ENCODE measurements around the gene GPAT3. TPM values are rescaled to one million over a fixed set of nuclear protein-coding genes. Genes with fewer than 3 reads are reported as not detected.
"Not testable (repeated sequence)": the region's sequence is repeated elsewhere in the genome, so short reads cannot be mapped to it uniquely, and the experiment has no call there.

GPAT3 gene
- total and polyA plus RNA-seq, 4 donors: 0.90 to 8.9 (median 6.3) TPM

DNA sequence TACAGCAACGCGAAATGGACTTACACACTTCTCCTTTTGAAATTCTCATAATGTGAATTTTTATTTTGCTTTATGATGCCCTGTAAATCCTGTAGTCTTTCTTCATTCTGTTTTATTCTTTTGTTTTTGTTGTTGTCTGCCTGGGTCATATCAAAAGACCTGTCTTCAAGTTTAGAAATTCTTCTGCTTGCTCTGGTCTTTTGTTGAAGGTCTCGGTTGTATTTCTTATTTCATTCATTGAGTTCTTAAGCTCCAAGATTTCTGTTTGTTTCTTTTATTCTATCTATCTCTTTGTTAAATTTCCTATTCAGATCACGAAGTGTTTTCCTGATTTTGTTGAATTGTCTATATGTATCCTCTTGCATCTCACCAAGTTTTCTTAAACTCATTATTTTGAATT lies 78.1 kb downstream of the GPAT3 start:
- no peak overlapping the region for H3K27ac ChIP-seq (ENCODE audit: low read depth in 1 of 2, low read length in 2 of 2)
- H3K4me3 ChIP-seq (ENCODE audit: low read length in 2 of 2): no peak overlapping the region
- H3K36me3 ChIP-seq (ENCODE audit: control insufficient read depth in 1 of 2, insufficient read depth in 2 of 2, low read length in 1 of 2): no peaks in the 10 kb centered on the region
- H3K9me3 ChIP-seq (ENCODE audit: control insufficient read depth, low read length): peaks cover 3% of the 10 kb centered on the region
- no peak for DNase-seq
- H3K27me3 ChIP-seq (ENCODE audit: control insufficient read depth in 1 of 2, insufficient read depth in 2 of 2, low read length in 1 of 2): no peaks in the 10 kb centered on the region
- WGBS, 2 donors: 92 to 93% methylated on average over 4 of the region's 4 CpGs
- H3K4me1 ChIP-seq (ENCODE audit: control insufficient read depth in 1 of 2, insufficient read depth in 2 of 2, low read length in 2 of 2): peaks cover 0 to 2% of the 10 kb centered on the region in 2 donors
- intact Hi-C loops (cut with DNase I): no loop called here
- ATAC-seq (ENCODE audit: low FRiP score): no peak

DNA sequence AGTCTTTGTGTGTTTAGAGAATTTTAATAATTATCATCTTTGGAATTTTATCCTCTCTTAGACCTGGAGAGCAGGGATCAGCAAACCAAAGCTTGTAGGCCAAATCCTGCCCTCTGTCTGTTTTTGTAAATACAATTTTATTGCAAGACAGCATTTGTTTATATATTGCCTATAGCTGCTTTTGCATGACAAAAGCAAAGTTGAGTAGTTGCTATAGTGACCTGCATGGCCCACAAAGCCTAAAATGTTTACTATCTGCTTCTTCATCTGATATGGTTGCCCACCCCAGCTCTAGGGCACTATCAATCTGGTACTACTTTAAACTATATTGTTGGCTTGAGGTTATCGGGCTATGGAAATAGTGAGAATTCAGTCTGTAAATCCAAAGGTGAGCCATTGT lies 80.3 kb downstream of the GPAT3 start:
- DNase-seq: no peak

DNA sequence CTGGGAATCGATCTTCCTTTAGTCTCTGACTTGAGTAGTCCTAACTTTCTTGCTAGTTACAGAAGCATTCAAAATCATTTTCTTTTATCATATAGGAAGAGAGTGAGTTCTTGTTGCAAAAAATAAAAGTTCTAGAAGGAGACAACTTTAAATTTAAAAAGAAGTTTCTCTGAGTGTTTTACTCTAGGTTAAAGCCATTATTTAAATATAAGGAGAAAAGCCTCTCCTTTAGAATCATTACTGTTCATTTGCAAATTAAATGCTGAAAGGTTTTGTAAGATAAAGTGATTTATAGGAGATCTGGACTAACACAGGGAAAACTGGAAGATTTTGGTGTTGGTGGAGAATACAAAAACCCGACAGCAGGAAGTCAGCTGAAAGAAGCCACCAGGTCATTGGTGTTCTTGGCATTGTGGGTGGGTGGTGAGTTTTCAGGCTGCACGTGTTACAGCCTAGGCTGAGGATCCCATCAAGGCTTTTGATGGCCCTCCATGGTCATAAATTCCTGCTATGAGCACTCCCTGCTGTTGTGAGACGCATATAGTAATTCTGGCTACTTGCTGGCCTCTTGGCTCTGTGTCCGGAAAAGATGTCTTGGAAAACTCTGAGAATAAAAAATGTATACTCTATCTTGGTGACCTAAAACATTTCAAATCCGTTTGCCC lies 81.6 kb downstream of the GPAT3 start:
- peak overlapping the region in 1 of 2 donors; percentile 5 for H3K27ac ChIP-seq (ENCODE audit: low read depth in 1 of 2, low read length in 2 of 2)
- no peak for ATAC-seq (ENCODE audit: low FRiP score)
- H3K4me3 ChIP-seq (ENCODE audit: low read length in 2 of 2): no peak overlapping the region
- intact Hi-C loops (cut with DNase I): no loop called here
- H3K36me3 ChIP-seq (ENCODE audit: control insufficient read depth in 1 of 2, insufficient read depth in 2 of 2, low read length in 1 of 2): no peaks in the 10 kb centered on the region
- H3K27me3 ChIP-seq (ENCODE audit: control insufficient read depth in 1 of 2, insufficient read depth in 2 of 2, low read length in 1 of 2): no peaks in the 10 kb centered on the region
- peaks cover 0 to 2% of the 10 kb centered on the region in 2 donors for H3K4me1 ChIP-seq (ENCODE audit: control insufficient read depth in 1 of 2, insufficient read depth in 2 of 2, low read length in 2 of 2)
- 41 to 49% methylated on average over 6 of the region's 6 CpGs for WGBS, 2 donors
- no peak for DNase-seq
- peaks cover 3% of the 10 kb centered on the region for H3K9me3 ChIP-seq (ENCODE audit: control insufficient read depth, low read length)

More for the DNA sequence above, 80.3 kb downstream of the GPAT3 start:
- peaks cover 0 to 2% of the 10 kb centered on the region in 2 donors for H3K4me1 ChIP-seq (ENCODE audit: control insufficient read depth in 1 of 2, insufficient read depth in 2 of 2, low read length in 2 of 2)
- no peaks in the 10 kb centered on the region for H3K36me3 ChIP-seq (ENCODE audit: control insufficient read depth in 1 of 2, insufficient read depth in 2 of 2, low read length in 1 of 2)
- H3K27me3 ChIP-seq (ENCODE audit: control insufficient read depth in 1 of 2, insufficient read depth in 2 of 2, low read length in 1 of 2): no peaks in the 10 kb centered on the region
- intact Hi-C loops (cut with DNase I): no loop called here
- no peak for ATAC-seq (ENCODE audit: low FRiP score)
- no peak overlapping the region for H3K27ac ChIP-seq (ENCODE audit: low read depth in 1 of 2, low read length in 2 of 2)
- WGBS, 2 donors: 0 to 43% methylated on average over 1 of the region's 1 CpG
- peaks cover 3% of the 10 kb centered on the region for H3K9me3 ChIP-seq (ENCODE audit: control insufficient read depth, low read length)
- no peak overlapping the region for H3K4me3 ChIP-seq (ENCODE audit: low read length in 2 of 2)

DNA sequence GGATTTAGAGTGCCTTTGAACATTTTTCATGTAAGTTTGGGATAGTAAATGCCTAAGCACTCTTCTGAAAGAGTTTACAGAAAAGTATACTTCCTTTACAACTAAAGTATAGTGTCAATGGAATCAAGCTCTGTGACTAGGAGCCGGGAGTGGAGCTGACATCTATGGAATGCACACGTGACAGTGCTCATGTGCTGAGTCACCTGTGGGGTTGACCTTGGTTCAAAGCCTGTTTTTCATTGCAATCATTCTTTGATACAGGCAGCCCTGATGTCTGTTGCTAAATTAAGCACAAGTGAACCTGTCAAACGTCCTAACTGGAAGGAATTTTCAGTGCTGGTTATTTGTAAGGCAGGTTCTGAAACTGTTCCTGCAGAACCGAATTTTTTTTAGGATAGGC lies 82.5 kb downstream of the GPAT3 start:
- H3K27ac ChIP-seq (ENCODE audit: low read depth in 1 of 2, low read length in 2 of 2): peak overlapping the region in 1 of 2 donors; percentile 32
- H3K36me3 ChIP-seq (ENCODE audit: control insufficient read depth in 1 of 2, insufficient read depth in 2 of 2, low read length in 1 of 2): no peaks in the 10 kb centered on the region
- ATAC-seq (ENCODE audit: low FRiP score) (no peak), DNase-seq (no peak)
- peaks cover 0 to 2% of the 10 kb centered on the region in 2 donors for H3K4me1 ChIP-seq (ENCODE audit: control insufficient read depth in 1 of 2, insufficient read depth in 2 of 2, low read length in 2 of 2)
- H3K4me3 ChIP-seq (ENCODE audit: low read length in 2 of 2): no peak overlapping the region
- H3K9me3 ChIP-seq (ENCODE audit: control insufficient read depth, low read length): peaks cover 4% of the 10 kb centered on the region
- intact Hi-C loops (cut with DNase I): no loop called here
- H3K27me3 ChIP-seq (ENCODE audit: control insufficient read depth in 1 of 2, insufficient read depth in 2 of 2, low read length in 1 of 2): no peaks in the 10 kb centered on the region
- 1 to 2% methylated on average over 4 of the region's 4 CpGs for WGBS, 2 donors

DNA sequence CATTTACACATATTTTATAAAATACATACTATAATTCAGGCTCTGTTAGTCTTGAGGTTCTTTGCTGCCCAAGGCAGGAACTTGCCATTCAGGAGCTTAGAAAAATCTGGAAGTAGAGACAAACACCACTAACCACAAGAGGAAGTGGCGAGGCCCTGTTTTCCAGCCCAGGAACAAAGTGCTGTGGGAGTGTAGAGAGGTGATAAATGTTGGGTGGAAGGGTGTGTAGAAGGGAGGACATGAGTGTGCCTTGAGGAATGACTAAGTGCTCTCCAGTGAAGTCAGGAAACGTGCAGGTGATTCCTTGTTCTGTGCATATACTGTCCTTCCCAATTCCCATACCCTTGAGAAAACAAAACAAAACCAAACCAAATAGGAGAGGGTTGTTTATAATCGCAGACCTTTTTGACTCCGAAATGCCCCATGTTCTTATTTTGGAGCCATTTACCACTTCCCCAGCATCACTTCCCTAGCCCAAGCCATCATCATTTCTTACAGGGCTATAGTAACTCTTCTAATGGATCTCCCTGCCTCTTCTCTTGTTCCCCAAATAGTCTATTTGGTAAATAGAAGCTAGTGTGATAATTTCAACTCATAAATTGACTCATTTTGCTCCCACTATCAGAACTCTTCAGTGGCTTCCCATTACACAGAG lies 83.2 kb downstream of the GPAT3 start:
- H3K4me1 ChIP-seq (ENCODE audit: control insufficient read depth in 1 of 2, insufficient read depth in 2 of 2, low read length in 2 of 2): peaks cover 0 to 2% of the 10 kb centered on the region in 2 donors
- WGBS, 2 donors: 83 to 85% methylated on average over 4 of the region's 4 CpGs
- DNase-seq (peak in 1 of 2 donors; percentile 59), ATAC-seq (ENCODE audit: low FRiP score) (no peak)
- no peaks in the 10 kb centered on the region for H3K36me3 ChIP-seq (ENCODE audit: control insufficient read depth in 1 of 2, insufficient read depth in 2 of 2, low read length in 1 of 2)
- H3K9me3 ChIP-seq (ENCODE audit: control insufficient read depth, low read length): peaks cover 1% of the 10 kb centered on the region
- H3K27me3 ChIP-seq (ENCODE audit: control insufficient read depth in 1 of 2, insufficient read depth in 2 of 2, low read length in 1 of 2): no peaks in the 10 kb centered on the region
- peak overlapping the region; percentile 32 to 43 for H3K27ac ChIP-seq (ENCODE audit: low read depth in 1 of 2, low read length in 2 of 2)
- no peak overlapping the region for H3K4me3 ChIP-seq (ENCODE audit: low read length in 2 of 2)
- intact Hi-C loops (cut with DNase I): no loop called here

DNA sequence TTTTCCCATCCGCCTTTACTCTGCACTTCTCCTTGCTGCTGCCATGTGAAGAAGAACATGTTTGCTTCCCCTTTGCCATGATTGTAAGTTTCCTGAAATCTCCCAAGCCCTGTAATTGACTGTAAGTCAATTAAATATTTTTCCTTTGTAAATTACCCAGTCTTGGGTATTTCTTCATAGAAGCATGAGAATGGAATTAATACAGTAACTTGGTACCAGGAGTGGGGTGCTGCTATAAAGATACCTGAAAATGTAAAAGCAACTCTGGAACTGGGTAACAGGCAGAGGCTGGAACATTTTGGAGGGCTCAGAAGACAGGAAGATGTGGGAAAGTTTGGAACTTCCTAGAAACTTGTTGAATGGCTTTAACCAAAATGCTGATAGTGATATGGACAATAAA lies 86.2 kb downstream of the GPAT3 start:
- intact Hi-C loops (cut with DNase I); ATAC-seq (ENCODE audit: low FRiP score); H3K27me3 ChIP-seq (ENCODE audit: control insufficient read depth in 1 of 2, insufficient read depth in 2 of 2, low read length in 1 of 2); H3K9me3 ChIP-seq (ENCODE audit: control insufficient read depth, low read length); H3K4me1 ChIP-seq (ENCODE audit: control insufficient read depth in 1 of 2, insufficient read depth in 2 of 2, low read length in 2 of 2); H3K27ac ChIP-seq (ENCODE audit: low read depth in 1 of 2, low read length in 2 of 2); H3K36me3 ChIP-seq (ENCODE audit: control insufficient read depth in 1 of 2, insufficient read depth in 2 of 2, low read length in 1 of 2); DNase-seq; H3K4me3 ChIP-seq (ENCODE audit: low read length in 2 of 2): not testable (repeated sequence)
- WGBS, 2 donors: 89 to 97% methylated on average over 1 of the region's 1 CpG

DNA sequence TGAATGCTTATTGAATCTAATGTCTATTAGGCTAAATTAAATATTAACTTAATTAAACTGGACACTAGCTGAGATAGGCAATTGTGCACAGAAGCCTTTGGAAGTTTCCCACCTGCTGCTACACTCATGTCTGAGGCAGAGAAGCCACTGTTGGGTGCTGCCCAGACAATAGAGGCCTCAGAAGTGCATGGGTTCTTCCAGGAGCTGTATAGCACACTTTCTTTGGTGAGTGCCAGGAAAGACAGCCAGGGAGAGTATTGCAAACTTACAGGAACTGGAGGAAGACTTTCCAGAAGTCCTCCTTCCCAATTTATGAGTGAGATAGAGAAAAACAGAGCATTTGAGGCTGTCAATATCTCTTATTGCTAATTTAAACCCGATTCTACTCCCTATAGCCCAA lies 89.9 kb downstream of the GPAT3 start:
- H3K4me3 ChIP-seq (ENCODE audit: low read length in 2 of 2): no peak overlapping the region
- H3K27ac ChIP-seq (ENCODE audit: low read depth in 1 of 2, low read length in 2 of 2): no peak overlapping the region
- intact Hi-C loops (cut with DNase I): no loop called here
- H3K9me3 ChIP-seq (ENCODE audit: control insufficient read depth, low read length): peaks cover 1% of the 10 kb centered on the region
- 60 to 84% methylated on average over 1 of the region's 1 CpG for WGBS, 2 donors
- DNase-seq (no peak), ATAC-seq (ENCODE audit: low FRiP score) (no peak)
- H3K4me1 ChIP-seq (ENCODE audit: control insufficient read depth in 1 of 2, insufficient read depth in 2 of 2, low read length in 2 of 2): no peaks in the 10 kb centered on the region
- no peaks in the 10 kb centered on the region for H3K27me3 ChIP-seq (ENCODE audit: control insufficient read depth in 1 of 2, insufficient read depth in 2 of 2, low read length in 1 of 2)
- H3K36me3 ChIP-seq (ENCODE audit: control insufficient read depth in 1 of 2, insufficient read depth in 2 of 2, low read length in 1 of 2): no peaks in the 10 kb centered on the region

DNA sequence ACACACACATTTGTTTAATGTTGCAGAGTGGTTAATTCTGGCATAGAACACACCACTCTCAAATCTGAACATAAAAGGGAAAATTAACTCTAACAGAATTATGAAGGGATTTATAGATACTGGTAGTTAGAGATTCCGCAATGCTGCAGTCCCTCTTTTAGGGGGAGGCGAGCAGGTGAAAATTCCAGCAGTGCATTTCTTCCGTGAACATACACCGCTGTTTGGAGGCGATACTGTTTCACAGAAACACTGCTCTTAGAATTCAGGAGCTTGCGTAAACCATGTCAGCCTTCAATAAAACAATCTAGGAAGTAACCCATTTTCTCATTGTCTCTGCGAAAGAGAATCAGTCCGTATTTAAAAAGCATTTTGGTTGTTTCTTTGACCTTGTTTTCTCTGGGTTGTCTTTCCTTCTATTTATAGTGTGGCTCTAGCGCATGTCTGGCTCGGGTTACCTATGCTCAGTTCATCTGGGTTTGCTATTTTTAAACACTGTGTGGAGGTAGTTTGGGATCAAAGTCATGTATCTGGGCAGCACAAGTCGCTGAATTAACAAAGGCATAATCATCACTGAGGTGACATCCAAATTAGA lies 90.4 kb downstream of the GPAT3 start:
- WGBS, 2 donors: 23 to 26% methylated on average over 11 of the region's 11 CpGs
- intact Hi-C loops (cut with DNase I): no loop called here
- ATAC-seq (ENCODE audit: low FRiP score) (no peak), DNase-seq (no peak)
- Histone ChIP-seq H3K27ac (ENCODE audit: low read depth in 1 of 2, low read length in 2 of 2) (no peak overlapping the region), H3K4me3 (ENCODE audit: low read length in 2 of 2) (no peak overlapping the region), H3K9me3 (ENCODE audit: control insufficient read depth, low read length) (peaks cover 1% of the 10 kb centered on the region), H3K36me3 (ENCODE audit: control insufficient read depth in 1 of 2, insufficient read depth in 2 of 2, low read length in 1 of 2) (no peaks in the 10 kb centered on the region), H3K27me3 (ENCODE audit: control insufficient read depth in 1 of 2, insufficient read depth in 2 of 2, low read length in 1 of 2) (no peaks in the 10 kb centered on the region), H3K4me1 (ENCODE audit: control insufficient read depth in 1 of 2, insufficient read depth in 2 of 2, low read length in 2 of 2) (no peaks in the 10 kb centered on the region)
